LoVo (cell line): ENCODE data around the gene FNDC3B.

Experiments used
- DNase-seq: peaks from one replicate; pipeline ENCODE4 v3.0.0-alpha.2; 2016; ENCODE audit warnings: low spot score

FNDC3B gene

DNA sequence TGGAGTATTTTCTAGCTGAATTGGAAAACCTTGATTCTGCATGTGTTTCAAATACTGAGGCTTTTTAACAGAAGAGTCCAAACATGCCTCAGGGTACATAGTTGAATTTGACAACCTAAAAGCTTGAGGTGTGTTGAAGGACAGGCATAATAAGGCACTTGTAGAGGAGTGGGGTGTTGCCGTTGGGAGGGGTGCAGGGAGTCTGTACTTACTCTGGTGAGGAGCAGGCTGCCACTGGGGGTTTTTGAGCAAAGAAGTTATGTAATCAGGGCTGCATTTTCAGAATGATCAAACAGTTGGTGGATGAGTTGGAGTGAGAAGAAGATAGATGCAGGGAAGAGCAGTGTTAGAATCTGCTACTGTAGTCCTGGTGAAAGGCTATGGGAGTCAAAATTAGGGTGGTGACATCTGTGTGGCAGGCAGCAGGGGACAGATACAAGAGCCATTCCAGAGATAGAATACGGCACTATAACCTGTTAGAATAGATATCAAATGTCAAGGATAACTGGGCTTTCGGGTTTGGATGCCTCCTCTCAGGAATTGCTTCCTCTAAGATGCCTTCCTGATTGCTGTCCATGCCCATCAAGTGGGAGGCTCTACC, 247.3 kb downstream of the FNDC3B start:
- no peak for DNase-seq

DNA sequence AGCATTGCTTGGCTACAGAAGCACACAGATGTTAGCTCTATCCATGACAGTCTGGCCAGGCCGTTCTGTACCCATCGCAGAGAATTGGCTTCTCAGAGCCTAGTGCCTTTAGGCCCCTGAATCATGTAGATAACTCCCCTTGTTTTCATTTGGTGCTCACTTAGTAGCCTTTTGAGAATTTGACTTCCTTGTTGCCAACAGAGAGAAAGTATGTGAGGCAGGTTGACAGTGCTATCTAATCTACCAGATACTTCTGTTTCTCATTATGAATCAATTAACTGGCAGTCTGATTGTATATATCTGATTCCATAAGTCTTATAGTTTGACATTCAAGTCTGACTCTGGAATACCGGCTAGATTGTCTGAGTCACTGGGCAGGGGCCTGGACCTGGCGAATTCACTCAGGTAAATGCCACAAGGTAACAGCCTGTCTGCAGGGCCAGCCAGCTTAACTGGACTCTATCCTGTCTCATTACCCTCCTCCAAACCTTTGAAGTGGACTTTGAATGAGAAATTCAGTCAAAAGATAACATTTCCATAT, 248.6 kb downstream of the FNDC3B start:
- no peak for DNase-seq

GRCh38 chr3:172288651-172289050, 249.3 kb downstream of the FNDC3B start:
- DNase-seq, result no peak

DNA sequence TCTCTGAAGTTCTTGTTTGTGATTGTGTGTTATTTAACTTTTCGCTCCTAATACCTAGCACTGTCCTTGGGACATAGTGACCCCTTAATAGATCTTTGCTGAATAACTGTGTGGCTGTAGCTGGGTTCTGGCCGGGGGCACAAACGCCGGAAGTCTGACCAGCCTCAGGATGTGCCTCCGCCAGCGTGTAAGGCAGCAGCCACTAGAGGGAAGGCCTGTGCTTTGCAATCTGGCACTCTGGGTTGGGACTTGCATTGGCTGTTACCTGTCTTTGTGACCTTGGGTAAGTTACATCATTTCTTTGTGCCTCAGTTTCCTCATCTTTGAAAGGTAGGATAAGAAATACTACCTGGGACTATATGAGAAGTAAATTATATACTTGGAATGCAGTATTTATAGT, 250.2 kb downstream of the FNDC3B start:
- DNase-seq, result no peak

DNA sequence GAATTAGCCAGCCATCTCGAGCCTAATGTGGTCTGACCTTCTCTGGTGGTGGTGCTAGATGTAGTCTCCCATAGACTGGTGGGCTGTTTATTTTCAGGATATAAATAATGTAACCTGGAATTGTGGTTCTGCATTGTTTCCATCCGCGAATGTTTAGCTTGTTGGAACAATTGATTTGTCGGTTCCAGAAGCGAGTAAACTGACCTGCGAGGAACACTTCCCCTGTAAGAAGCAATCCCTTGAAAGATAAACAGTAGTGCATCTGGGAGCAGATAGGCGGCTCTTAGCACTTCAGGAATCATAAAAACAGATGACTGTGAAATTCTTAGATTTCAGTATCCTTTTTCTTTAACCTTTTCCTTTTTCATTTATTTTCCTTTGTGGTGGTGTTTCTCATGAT, 251.1 kb downstream of the FNDC3B start:
- no peak for DNase-seq

- DNase-seq, result no peak
Measured at GRCh38 chr3:172291650-172292049, 252.3 kb downstream of the FNDC3B start.

- no peak for DNase-seq
Measured at GRCh38 chr3:172292422-172292821, 253.0 kb downstream of the FNDC3B start.

GRCh38 chr3:172293093-172293492, 253.7 kb downstream of the FNDC3B start:
- no peak for DNase-seq

DNA sequence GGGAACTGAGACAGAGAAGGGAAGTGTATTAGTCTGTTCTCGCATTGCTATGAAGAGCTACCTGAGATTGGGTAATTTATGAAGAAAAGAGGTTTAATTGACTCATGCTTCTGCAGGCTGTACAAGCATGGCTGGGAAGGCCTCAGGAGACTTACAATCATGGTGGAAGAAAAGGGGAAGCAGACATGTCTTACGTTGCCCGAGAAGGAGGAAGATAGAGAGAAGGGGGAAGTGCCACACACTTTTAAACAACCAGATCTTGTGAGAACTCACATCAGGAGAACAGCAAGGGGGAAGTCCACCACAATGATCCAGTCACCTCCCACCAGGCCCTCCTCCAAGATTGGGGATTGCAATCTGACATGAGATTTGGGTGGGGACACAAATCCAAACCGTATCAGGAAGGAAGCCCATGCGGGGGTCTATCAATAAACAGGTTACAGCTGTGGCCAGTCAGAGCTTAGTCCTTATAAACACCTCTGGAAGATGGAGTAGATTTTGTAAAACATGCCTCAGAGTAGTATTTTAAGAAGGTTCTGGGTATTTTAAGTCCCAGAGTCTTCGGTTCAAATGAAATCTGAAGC, 254.9 kb downstream of the FNDC3B start:
- no peak for DNase-seq

- DNase-seq, result no peak
Measured at GRCh38 chr3:172296248-172296974, 257.0 kb downstream of the FNDC3B start.

- DNase-seq, result no peak
Measured at GRCh38 chr3:172296975-172297332, 257.6 kb downstream of the FNDC3B start.

DNA sequence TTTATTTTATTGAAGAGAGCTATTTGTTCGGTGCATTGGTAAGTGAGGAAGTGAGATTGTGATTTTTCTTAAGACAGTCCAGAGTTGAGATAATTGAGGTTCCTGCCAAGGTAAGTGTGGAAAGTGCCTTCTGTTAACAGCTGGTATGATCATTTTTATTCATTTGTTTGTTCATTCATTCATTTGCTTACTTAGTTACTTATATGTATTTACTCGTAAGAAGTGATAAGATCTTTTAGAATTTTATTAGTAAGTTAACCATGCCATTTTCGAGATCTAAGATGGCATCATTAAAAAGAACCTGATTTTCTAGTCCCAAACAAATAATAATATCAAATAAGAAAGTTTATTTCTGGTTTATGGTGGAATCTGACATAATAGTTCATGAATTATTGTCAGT, 258.9 kb downstream of the FNDC3B start:
- DNase-seq, result no peak

DNA sequence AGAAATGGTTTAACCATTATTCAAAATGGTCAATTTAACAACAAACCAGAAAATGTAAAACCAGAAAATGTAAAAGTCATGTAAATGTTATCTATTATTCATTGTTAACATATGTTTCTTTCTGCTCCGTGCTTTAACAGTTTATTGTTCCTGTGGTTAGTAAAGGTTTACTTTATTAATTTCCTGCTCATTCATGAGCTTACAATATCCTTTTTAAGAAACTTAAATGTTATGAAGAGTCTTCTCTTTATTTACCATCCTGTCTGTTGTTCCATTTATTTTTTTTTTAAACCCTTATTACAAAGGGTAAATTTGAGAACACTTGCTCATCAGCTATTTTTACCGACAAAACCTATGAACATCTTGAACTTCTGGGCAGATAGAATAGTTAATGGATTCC, 260.8 kb downstream of the FNDC3B start:
- DNase-seq, result no peak

DNA sequence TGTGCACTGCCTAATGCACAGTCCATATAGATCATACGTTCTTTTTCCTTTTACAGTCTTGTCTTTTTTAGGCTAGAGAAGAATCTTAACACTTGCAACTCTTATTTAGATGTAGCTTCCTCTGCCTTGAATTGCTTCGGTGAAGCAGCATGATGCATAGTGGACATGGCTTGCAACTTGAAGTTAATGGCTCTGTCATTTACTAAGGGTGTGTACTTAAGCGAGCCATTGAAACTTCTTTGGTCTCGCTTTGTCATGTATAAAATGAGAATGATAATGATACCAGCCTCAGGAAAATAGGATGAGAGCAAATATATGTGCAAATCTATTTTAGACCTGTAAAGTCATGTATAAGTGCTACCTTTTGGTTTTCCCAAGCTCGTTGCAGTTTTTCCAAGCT, 261.5 kb downstream of the FNDC3B start:
- DNase-seq, result no peak

GRCh38 chr3:172302203-172302602, 262.8 kb downstream of the FNDC3B start:
- no peak for DNase-seq

DNA sequence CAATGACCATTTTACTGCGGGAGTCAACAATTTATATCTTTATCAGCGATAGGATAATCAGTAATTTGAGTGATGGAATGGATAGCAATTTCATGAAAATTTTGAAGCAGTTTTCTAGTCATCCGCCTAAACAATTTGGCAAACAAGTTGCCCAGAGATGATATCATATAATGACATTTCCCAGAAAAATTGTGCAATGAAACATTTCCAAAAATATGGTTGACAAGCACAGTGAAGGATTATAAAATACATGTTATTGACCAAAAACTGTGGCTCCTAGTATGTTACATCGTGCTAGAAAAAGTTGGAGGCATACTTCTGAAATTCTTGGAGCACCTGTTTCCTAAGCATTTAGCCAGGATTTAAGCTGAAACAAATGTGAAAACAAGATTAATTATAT, 263.8 kb downstream of the FNDC3B start:
- no peak for DNase-seq

DNA sequence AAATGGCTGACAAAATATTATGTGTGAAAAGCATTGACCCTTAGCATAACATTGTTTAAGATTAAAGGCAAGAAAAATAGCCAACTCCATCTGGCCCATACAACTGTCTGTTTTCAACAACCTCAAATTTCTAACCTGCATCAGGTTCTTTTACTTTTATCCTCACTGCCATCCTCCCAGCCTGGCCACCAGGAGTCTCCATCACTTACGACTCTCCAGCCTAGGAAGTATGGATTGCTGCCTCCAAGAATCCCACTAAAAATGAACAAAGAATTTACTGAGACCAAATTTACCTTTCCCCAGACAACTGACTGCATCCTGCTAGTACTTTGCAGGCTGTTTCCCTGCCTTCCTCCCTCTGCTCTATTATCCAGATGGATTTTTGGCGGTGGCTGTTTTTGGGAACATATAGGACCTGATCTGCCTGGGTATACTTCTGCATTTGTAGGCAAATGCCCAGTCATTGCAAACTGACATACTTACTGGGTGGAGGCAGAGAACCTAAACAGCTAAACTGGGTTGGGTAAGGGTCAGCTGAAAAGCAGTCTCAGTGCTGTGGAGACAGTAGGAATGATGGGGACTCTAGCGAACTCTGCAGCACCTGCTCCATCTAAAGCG, 264.7 kb downstream of the FNDC3B start:
- no peak for DNase-seq

GRCh38 chr3:172305552-172305951, 266.2 kb downstream of the FNDC3B start:
- DNase-seq, result peak; percentile 66

GRCh38 chr3:172305974-172306373, 266.6 kb downstream of the FNDC3B start:
- DNase-seq, result no peak

- peak; percentile 36 for DNase-seq
Measured at GRCh38 chr3:172307141-172307560, 267.8 kb downstream of the FNDC3B start.

DNA sequence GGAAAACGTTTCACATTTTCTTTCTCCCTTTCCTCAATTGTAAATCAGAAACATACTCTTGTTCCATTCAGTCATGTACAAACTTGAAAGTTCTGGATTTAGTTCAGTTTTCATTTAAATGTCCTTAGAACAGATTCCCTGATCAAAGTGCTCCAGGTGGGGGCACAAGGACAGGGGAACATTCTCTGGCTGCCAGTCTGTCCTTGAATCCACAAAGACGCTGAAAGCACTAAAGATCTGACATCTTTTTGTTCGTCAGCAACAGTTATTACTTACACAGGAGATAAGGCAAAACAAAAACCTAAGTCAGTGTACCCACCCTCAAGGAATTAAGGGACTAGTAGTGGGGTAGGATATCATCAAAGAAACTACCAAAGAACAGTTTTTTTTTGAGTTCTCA, 269.7 kb downstream of the FNDC3B start:
- no peak for DNase-seq

- DNase-seq, result no peak
Measured at GRCh38 chr3:172309741-172310427, 270.5 kb downstream of the FNDC3B start.

DNA sequence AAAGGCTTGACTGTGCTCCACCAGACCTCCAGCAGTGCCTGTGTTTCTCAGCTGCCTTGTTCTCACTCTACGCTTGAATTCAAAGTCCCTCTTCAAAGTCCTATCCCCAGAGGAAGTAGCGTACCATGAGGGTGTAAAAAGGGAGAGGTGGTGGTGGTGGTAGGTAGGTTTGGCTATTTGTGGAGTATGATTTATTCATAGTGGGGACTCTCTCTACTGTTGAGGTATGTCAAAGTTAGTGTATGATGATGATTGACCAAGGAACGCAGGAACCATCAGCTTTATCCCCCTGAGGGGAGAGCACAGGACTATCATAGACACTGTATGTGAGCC, 271.0 kb downstream of the FNDC3B start:
- no peak for DNase-seq
